Large intestine (tissue), 3 donors: Measurements from ENCODE around the gene STARD13. TPM values are rescaled to one million over a fixed set of nuclear protein-coding genes. Genes with fewer than 3 reads are reported as not detected.

Experiments
- DNase-seq, 2 donors: peaks; one replicate each; pipeline versions ENCODE4 v3.0.0 to v3.0.0-alpha.2; 2013
- H3K27ac ChIP-seq: one replicate; pipeline ENCODE4 v1.5.1; 2013; ENCODE audit warnings: low read length
- H3K27me3 ChIP-seq: 2 replicates; pipeline ENCODE4 v1.6.1; 2013; ENCODE audit warnings: low read length; ENCODE audit not compliant: control insufficient read depth, insufficient read depth
- H3K36me3 ChIP-seq: 2 replicates; pipeline ENCODE4 v1.6.1; 2013; ENCODE audit warnings: low read length; ENCODE audit not compliant: control insufficient read depth, insufficient read depth
- H3K4me1 ChIP-seq: one replicate; pipeline ENCODE4 v1.6.1; 2013; ENCODE audit warnings: low read length; ENCODE audit not compliant: control insufficient read depth, insufficient read depth
- H3K4me3 ChIP-seq: one replicate; pipeline ENCODE4 v1.5.1; 2013; ENCODE audit warnings: low read length
- H3K9me3 ChIP-seq: one replicate; pipeline ENCODE4 v1.6.1; 2013; ENCODE audit warnings: mild to moderate bottlenecking, low read depth, low read length, moderate library complexity; ENCODE audit not compliant: control insufficient read depth
- WGBS: methylation state at CpG from one replicate; pipeline ENCODE4 v1.1.5; 2013; ENCODE audit warnings: low lambda C conversion rate; ENCODE audit not compliant: insufficient coverage; 5-methylcytosine and 5-hydroxymethylcytosine counted together
- polyA plus RNA-seq: library from polyadenylated mRNA; unstranded; fragments of 120-200 nt; gene quantifications from one replicate; pipeline ENCODE4 v1.2.1, GENCODE V29; 2013

Gene STARD13
- polyA plus RNA-seq, 1 donor = 15.4 TPM

DNA sequence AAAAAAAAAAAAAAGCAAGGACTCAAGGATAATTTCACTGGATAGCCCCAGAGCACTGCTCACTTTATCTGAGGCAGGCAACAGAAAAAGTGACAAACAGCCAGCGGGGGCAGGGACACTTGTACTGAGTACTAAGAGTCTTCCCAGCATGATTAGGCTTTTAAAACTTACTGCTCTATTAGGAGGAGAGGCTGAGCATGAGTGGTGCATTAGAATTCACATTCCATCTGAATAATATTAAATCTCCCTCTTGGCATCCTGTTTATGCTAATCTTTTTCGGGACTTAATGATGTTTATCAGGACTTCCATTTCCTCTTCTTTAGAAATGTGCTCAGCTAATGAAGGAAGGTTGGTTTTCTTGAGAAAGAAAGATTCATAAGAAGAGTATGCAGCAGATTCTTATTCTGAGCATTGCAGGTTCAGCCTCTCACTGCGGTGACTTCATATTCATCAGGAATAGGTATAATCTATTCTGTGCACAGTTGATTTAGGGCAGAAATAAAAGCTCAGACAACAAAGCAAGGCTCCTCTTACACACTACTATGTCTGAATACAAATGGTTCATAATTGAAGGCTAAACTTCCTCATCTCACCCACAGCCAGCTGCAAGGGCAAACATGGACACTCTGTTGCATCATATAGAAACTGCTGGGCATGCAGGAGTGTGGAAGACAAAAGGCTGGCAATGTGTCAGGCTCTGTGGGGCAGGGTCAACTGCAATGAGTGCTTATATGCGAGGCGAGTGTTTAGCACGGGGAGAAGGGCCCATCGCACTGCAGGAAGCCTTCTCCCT is 162.3 kb downstream of the STARD13 start:
- WGBS = no CpG with 5 or more reads among the region's 7 CpGs
- Histone ChIP-seq H3K9me3 (no peaks in the 10 kb centered on the region), H3K27ac (no peak overlapping the region), H3K27me3 (no peaks in the 10 kb centered on the region), H3K4me1 (peaks cover 10% of the 10 kb centered on the region), H3K4me3 (no peak overlapping the region), H3K36me3 (peaks cover 46% of the 10 kb centered on the region)
- DNase-seq = no peak

DNA sequence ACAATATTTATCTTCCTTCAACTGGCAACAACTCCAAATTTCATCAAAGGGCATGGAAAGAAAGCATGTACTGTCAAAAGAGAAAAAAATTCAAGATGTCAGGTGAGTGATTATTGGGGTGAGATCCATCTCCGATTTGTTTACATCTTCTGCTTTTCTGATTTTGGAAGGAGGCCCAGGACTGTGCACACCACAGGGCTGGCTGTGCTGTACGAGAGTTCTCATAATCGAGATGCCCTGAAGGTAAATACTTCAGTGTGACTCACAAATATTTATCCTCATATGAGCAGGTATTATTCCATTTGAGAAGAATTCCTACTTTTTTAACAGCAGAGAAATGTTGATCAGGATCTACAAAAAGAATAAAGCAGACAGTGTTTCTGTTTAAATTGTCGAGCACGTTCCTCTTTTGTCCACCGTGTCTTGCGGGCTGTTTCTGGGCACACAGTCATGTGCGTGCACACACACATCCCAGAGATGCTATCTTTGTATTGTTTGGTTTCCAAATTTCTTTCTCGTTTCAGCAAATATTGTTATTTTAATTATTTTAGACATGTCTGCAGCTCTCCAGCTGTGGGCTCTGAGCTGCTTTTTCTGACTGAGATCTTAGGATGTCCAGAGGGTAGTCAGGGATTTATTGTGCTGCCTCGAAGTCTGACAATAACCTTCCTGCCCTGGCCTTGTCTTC is 165.6 kb downstream of the STARD13 start:
- H3K4me3 ChIP-seq = no peak overlapping the region
- DNase-seq = no peak
- H3K27me3 ChIP-seq = no peaks in the 10 kb centered on the region
- WGBS = 47% methylated on average over 3 of the region's 10 CpGs
- no peak overlapping the region for H3K27ac ChIP-seq
- H3K9me3 ChIP-seq = no peaks in the 10 kb centered on the region
- peaks cover 3% of the 10 kb centered on the region for H3K4me1 ChIP-seq
- H3K36me3 ChIP-seq = peaks cover 48% of the 10 kb centered on the region

DNA sequence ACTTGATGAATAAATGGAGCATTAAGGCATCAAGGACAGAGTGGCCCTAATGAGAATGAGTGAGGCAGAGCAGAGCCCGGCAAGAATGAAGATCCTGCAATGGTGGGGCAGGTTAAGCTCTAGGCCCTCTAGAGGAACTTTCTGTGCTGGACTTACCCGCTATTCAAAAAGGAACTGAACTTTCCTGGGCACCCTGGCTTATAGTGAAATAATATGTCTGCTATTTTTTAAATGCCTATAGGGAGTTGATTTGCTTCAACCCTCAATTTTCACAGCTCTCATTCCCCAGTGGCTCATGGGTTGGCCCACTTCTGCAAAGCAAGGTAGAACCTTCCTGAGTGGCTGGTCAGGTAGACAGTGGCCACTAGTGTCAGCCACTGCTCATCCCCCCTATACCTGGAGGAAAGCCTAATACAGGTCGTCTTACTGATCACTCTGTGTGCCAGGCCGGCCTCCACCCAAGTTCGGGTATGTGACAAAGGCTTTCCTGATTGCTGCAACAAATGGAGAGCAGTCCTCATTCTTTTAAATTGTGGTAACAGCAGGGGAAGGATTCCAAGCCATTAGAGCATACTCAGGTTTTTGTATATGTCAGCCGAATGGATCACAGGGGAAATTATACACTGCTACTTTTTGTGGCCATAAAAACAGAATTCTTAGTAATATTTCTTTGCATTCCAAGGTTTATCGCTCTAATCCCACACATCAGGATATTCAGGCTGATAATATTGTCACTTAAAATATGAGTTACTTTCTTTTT is 166.4 kb downstream of the STARD13 start:
- no peaks in the 10 kb centered on the region for H3K9me3 ChIP-seq
- no peak overlapping the region for H3K4me3 ChIP-seq
- DNase-seq = no peak
- no peak overlapping the region for H3K27ac ChIP-seq
- H3K36me3 ChIP-seq = peaks cover 50% of the 10 kb centered on the region
- H3K4me1 ChIP-seq = peaks cover 3% of the 10 kb centered on the region
- no peaks in the 10 kb centered on the region for H3K27me3 ChIP-seq
- 100% methylated on average over 1 of the region's 7 CpGs for WGBS

DNA sequence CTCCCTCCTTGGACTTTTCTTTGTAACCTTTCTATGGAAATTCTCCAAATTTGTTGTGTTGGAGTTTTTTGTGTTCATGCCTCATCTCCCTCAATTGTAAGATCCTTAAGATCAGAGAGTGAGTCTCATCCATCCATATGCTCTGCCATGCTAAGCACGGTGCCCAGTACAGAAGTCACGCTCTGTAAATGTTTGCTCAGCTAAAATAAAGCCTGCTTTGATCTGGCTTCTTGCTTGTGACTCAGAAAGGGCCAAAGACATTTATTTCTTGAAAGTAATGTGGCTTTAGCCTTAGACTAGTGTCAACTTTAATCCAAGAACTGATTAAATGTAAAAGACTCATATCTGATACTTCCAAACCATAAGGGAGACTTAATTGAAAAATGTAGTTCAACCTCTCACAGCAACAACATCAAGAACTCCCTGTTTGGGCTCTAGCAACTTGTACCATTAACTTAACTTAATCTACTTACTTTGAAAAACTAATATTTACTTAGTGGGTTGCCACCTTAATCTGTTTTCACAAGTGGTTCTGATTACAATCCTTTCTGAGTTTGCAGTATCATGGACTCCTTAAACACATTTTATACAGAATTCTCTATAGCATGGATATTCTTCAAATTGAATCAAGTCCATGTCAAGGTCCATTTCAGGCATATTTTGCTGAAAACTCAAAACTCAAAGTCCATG is 169.1 kb downstream of the STARD13 start:
- Histone ChIP-seq H3K4me1 (peaks cover 21% of the 10 kb centered on the region), H3K36me3 (peaks cover 53% of the 10 kb centered on the region), H3K27me3 (no peaks in the 10 kb centered on the region), H3K4me3 (no peak overlapping the region), H3K27ac (no peak overlapping the region), H3K9me3 (no peaks in the 10 kb centered on the region)
- DNase-seq = no peak
- no CpG with 5 or more reads among the region's 2 CpGs for WGBS

DNA sequence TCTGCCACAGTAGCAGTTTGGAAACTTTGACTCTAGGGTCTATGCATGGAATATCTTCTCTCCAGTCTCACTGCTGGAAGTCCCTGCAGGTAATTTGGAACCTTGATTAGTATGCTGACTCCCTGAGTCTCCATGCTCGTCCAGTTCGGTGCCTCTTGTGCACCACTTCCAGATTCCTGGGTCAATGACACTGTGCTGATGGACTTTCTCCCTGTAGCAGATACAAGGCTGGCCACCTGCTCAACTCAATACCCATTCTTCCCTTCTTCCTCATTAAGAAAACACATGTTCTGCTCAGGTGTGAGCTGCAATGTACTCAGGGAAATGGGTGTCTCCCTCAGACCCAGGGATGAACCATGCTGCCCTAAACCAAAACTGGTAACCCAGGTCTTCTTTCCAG is 170.3 kb downstream of the STARD13 start:
- H3K4me1 ChIP-seq = peaks cover 27% of the 10 kb centered on the region
- no peak overlapping the region for H3K27ac ChIP-seq

DNA sequence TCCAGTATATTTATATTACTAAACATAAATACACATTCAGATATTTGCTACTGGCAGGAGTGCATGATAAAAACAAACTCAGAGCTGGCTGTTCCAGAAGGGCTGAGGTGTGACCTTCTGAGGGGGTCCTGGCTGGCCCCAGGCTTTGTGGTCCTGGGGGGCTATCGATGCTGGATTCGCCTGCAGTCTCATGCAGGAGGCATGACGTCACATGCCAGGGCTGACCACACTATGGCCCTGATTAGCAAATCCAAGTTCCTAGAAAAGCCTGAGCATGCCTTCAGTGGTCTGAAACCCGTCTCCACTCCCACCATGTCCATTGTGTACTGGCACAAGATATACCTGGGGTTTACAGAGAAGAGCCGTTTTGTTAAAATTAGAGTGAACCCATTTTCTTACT is 171.4 kb downstream of the STARD13 start:
- Histone ChIP-seq H3K9me3 (no peaks in the 10 kb centered on the region), H3K4me3 (no peak overlapping the region), H3K36me3 (peaks cover 59% of the 10 kb centered on the region), H3K4me1 (peaks cover 31% of the 10 kb centered on the region), H3K27me3 (no peaks in the 10 kb centered on the region), H3K27ac (no peak overlapping the region)
- no CpG with 5 or more reads among the region's 5 CpGs for WGBS
- DNase-seq = no peak

More for the DNA sequence above, 170.3 kb downstream of the STARD13 start:
- Histone ChIP-seq H3K36me3 (peaks cover 54% of the 10 kb centered on the region), H3K9me3 (no peaks in the 10 kb centered on the region), H3K4me3 (no peak overlapping the region), H3K27me3 (no peaks in the 10 kb centered on the region)
- DNase-seq = peak in 1 of 2 donors; percentile 43
- no CpG with 5 or more reads among the region's 2 CpGs for WGBS

DNA sequence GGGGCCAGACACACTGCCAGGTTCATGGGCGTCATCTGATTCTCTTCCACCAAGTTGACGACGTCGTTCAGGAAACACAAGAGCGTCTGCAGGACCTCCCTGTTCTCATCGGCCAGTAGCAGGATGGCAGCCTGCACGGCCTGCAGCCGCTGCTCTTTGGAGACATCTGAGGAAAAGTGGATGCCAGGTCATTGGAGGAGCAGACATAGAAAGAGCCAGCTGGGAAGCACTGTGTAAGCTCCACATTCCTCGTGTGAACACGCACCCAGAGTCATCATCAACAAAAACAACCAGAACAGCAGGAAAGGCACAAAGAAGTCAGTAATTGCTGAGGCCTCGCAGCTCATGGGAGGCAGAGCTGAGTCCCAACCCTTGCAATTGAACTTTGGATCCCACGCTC is 172.8 kb downstream of the STARD13 start:
- no CpG with 5 or more reads among the region's 12 CpGs for WGBS
- peaks cover 59% of the 10 kb centered on the region for H3K36me3 ChIP-seq
- H3K4me3 ChIP-seq = no peak overlapping the region
- DNase-seq = peak in 1 of 2 donors; percentile 57
- peaks cover 31% of the 10 kb centered on the region for H3K4me1 ChIP-seq
- H3K9me3 ChIP-seq = no peaks in the 10 kb centered on the region
- H3K27me3 ChIP-seq = no peaks in the 10 kb centered on the region
- no peak overlapping the region for H3K27ac ChIP-seq

DNA sequence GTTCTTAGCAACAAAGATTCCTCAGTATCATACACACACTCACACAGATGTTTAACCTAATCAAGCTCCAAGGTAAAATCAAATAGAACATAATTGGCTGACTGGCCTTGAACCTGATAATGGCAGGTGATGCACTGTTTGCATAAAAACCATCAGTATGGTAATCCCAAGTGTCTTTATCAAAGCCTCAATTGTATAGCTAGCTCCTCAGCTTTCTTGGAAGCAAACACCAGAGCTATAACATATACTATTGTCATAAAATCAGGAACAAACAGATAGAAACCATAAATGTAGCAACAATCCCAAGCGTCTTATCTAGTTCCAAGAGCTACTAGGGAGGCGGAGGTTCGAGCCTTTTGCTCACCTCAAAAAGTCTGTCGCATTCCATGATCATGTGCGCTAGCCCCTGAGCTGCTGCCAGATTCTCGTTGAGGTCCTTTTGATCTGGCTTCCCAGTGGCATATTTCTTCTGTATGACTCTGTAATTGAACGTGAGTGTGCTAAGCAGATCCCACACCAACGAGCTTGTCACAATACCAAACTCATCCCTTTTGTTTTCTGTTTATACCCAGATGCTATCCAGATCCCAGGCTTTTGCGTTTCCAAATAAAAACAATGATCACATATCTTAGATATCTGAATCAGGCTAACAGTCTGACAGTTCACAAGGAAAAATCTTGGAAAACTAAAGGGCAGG is 174.0 kb downstream of the STARD13 start:
- H3K27ac ChIP-seq = peak overlapping the region; percentile 24
- peak; percentile 33 to 80 for DNase-seq
- H3K4me1 ChIP-seq = peaks cover 31% of the 10 kb centered on the region
- 33% methylated on average over 1 of the region's 9 CpGs for WGBS
- H3K27me3 ChIP-seq = no peaks in the 10 kb centered on the region
- no peak overlapping the region for H3K4me3 ChIP-seq
- H3K9me3 ChIP-seq = no peaks in the 10 kb centered on the region
- peaks cover 69% of the 10 kb centered on the region for H3K36me3 ChIP-seq

DNA sequence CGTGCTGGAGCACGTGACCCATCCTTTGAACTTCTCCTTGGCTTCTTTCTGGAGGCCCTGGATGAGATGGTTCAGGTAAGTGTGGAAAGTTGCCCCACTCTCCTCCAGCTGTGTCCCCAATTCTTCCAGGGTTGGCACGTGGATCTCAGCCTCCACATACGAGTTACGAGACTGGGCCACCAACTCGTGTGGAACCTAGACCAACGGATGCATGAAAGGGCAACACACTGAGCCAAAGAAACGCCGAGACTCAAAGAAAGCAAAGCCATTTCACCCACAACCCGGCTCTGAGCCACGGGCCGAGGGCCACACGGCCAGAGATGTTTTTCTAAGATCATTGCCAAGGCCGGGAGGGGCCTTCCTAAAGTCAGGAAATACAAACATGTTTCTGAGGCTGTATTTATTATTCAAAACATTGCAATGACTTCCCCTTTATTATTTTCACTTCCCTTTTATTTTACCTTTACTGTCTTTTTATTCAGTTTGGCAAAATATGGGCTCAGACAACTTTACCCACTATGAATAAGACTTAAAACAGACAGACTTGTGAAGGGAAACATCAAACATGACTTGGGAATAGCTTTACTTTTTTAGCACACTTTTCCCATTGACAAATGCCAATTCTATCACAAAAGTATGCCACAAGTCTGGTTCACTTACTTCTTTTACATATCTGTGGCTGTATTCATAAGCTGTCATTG is 174.7 kb downstream of the STARD13 start:
- Histone ChIP-seq H3K27me3 (no peaks in the 10 kb centered on the region), H3K9me3 (no peaks in the 10 kb centered on the region), H3K27ac (no peak overlapping the region), H3K4me3 (no peak overlapping the region), H3K4me1 (peaks cover 31% of the 10 kb centered on the region), H3K36me3 (peaks cover 74% of the 10 kb centered on the region)
- DNase-seq = no peak
- no CpG with 5 or more reads among the region's 14 CpGs for WGBS
